CD4-positive, CD25-positive, alpha-beta regulatory T cell (primary cell): ENCODE measurements around the gene CAMTA1. TPM values are rescaled to one million over a fixed set of nuclear protein-coding genes. Genes with fewer than 3 reads are reported as not detected.

ENCODE experiments used
- ATAC-seq, 2 donors: fragments of 150-1000 bp; cut with Tn5 transposase; one replicate each; pipeline ENCODE4 v1.10.0; 2021; ENCODE audit warnings: low read depth in 2 of 2, moderate number of reproducible peaks in 2 of 2, moderate library complexity in 1 of 2
- DNase-seq, 3 donors: peaks; one replicate each; pipeline versions ENCODE4 v3.0.0 to v3.0.0-alpha.2; 2012 to 2022; ENCODE audit warnings: mixed read lengths in 1 of 3
- H3K27ac ChIP-seq: one replicate; pipeline ENCODE4 v1.7.0; 2013; ENCODE audit warnings: mild to moderate bottlenecking, low read length; ENCODE audit not compliant: insufficient read depth, poor library complexity, severe bottlenecking
- H3K27me3 ChIP-seq: one replicate; pipeline ENCODE4 v1.7.0; 2013; ENCODE audit warnings: low read length; ENCODE audit not compliant: control insufficient read depth, insufficient read depth
- H3K36me3 ChIP-seq: one replicate; pipeline ENCODE4 v1.7.0; 2013; ENCODE audit warnings: mild to moderate bottlenecking, low read length, moderate library complexity; ENCODE audit not compliant: control insufficient read depth, insufficient read depth
- H3K4me1 ChIP-seq: 2 replicates; pipeline ENCODE4 v1.7.0; 2013; ENCODE audit warnings: mild to moderate bottlenecking, low read length; ENCODE audit not compliant: insufficient read depth, control insufficient read depth, poor library complexity, severe bottlenecking
- H3K4me3 ChIP-seq: one replicate; pipeline ENCODE4 v1.7.0; 2013; ENCODE audit warnings: low read depth, mild to moderate bottlenecking, low read length, moderate library complexity
- H3K9me3 ChIP-seq, 2 experiments: 1 replicate in 1 of 2; 2 replicates in 1 of 2; pipeline ENCODE4 v1.7.0; 2013; ENCODE audit warnings: low read length in 2 of 2, mild to moderate bottlenecking in 1 of 2, moderate library complexity in 1 of 2; ENCODE audit not compliant: control insufficient read depth in 2 of 2
- H3K27ac Mint-ChIP-seq, 3 donors: one replicate each; pipeline ENCODE4 v1.8.0; 2020 to 2022; ENCODE audit warnings: mild to moderate bottlenecking in 3 of 3, mixed read lengths in 3 of 3, moderate library complexity in 2 of 3
- H3K27me3 Mint-ChIP-seq: one replicate; pipeline ENCODE4 v1.8.0; 2022; ENCODE audit warnings: mild to moderate bottlenecking, mixed read lengths
- H3K36me3 Mint-ChIP-seq: one replicate; pipeline ENCODE4 v1.8.0; 2020; ENCODE audit warnings: mixed read lengths
- H3K4me1 Mint-ChIP-seq, 4 donors: one replicate each; pipeline ENCODE4 v1.8.0; 2020 to 2022; ENCODE audit warnings: mixed read lengths in 4 of 4, mild to moderate bottlenecking in 1 of 4
- H3K4me3 Mint-ChIP-seq, 4 donors: one replicate each; pipeline ENCODE4 v1.8.0; 2020 to 2022; ENCODE audit warnings: mild to moderate bottlenecking in 4 of 4, mixed read lengths in 4 of 4, moderate library complexity in 3 of 4
- H3K9me3 Mint-ChIP-seq, 7 donors: one replicate each; pipeline ENCODE4 v1.8.0; 2020 to 2022; ENCODE audit warnings: mixed read lengths in 7 of 7, mild to moderate bottlenecking in 3 of 7, moderate library complexity in 2 of 7
- polyA plus RNA-seq, 4 donors: library from polyadenylated mRNA; unstranded; fragments of 300-500 nt; fragmentation: Illumina TruSeq; gene quantifications; one replicate each; pipeline ENCODE4 v1.2.3, GENCODE V29; 2021
- total RNA-seq: library from RNA; stranded (reverse); gene quantifications from one replicate; pipeline ENCODE4 v1.2.3, GENCODE V29; 2022

CAMTA1 gene
- total and polyA plus RNA-seq, 5 donors from 2014 or later = 48.8 to 112 (median 80.0) TPM

- H3K36me3 ChIP-seq = no peaks in the 10 kb centered on the region
- H3K27ac Mint-ChIP-seq = no peak overlapping the region
- no peaks in the 10 kb centered on the region for H3K27me3 ChIP-seq
Observed at GRCh38 chr1:7630378-7630777, 845.1 kb downstream of the CAMTA1 start.

GRCh38 chr1:7632176-7632575, 846.9 kb downstream of the CAMTA1 start:
- no peak for ATAC-seq
- peaks cover 22% of the 10 kb centered on the region for H3K27me3 Mint-ChIP-seq
- H3K27me3 ChIP-seq = no peaks in the 10 kb centered on the region
- no peaks in the 10 kb centered on the region for H3K36me3 Mint-ChIP-seq
- no peaks in the 10 kb centered on the region for H3K9me3 ChIP-seq
- no peaks in the 10 kb centered on the region for H3K9me3 Mint-ChIP-seq
- no peak for DNase-seq
- H3K36me3 ChIP-seq = no peaks in the 10 kb centered on the region
- H3K27ac Mint-ChIP-seq = no peak overlapping the region
- H3K4me3 Mint-ChIP-seq = no peak overlapping the region
- H3K4me3 ChIP-seq = no peak overlapping the region
- no peaks in the 10 kb centered on the region for H3K4me1 Mint-ChIP-seq
- H3K4me1 ChIP-seq = no peaks in the 10 kb centered on the region
- no peak overlapping the region for H3K27ac ChIP-seq

More at GRCh38 chr1:7630378-7630777, 845.1 kb downstream of the CAMTA1 start:
- no peaks in the 10 kb centered on the region for H3K4me1 ChIP-seq
- H3K9me3 ChIP-seq = no peaks in the 10 kb centered on the region
- ATAC-seq (no peak), DNase-seq (no peak)
- no peaks in the 10 kb centered on the region for H3K4me1 Mint-ChIP-seq
- no peak overlapping the region for H3K4me3 ChIP-seq
- no peaks in the 10 kb centered on the region for H3K9me3 Mint-ChIP-seq
- peaks cover 28% of the 10 kb centered on the region for H3K27me3 Mint-ChIP-seq
- H3K27ac ChIP-seq = no peak overlapping the region
- H3K4me3 Mint-ChIP-seq = no peak overlapping the region
- H3K36me3 Mint-ChIP-seq = no peaks in the 10 kb centered on the region

- H3K27me3 ChIP-seq = no peaks in the 10 kb centered on the region
Observed at GRCh38 chr1:7632681-7633080, 847.4 kb downstream of the CAMTA1 start.

GRCh38 chr1:7633506-7634245, 848.4 kb downstream of the CAMTA1 start:
- H3K4me3 Mint-ChIP-seq = no peak overlapping the region
- H3K9me3 ChIP-seq = no peaks in the 10 kb centered on the region
- no peak overlapping the region for H3K4me3 ChIP-seq
- peaks cover 20% of the 10 kb centered on the region for H3K27me3 Mint-ChIP-seq
- H3K9me3 Mint-ChIP-seq = no peaks in the 10 kb centered on the region
- H3K4me1 ChIP-seq = no peaks in the 10 kb centered on the region
- H3K36me3 Mint-ChIP-seq = no peaks in the 10 kb centered on the region
- H3K4me1 Mint-ChIP-seq = no peaks in the 10 kb centered on the region
- no peak overlapping the region for H3K27ac Mint-ChIP-seq
- ATAC-seq (no peak), DNase-seq (no peak)
- H3K27ac ChIP-seq = no peak overlapping the region
- H3K27me3 ChIP-seq = no peaks in the 10 kb centered on the region
- H3K36me3 ChIP-seq = no peaks in the 10 kb centered on the region

More at GRCh38 chr1:7632681-7633080, 847.4 kb downstream of the CAMTA1 start:
- H3K4me1 ChIP-seq = no peaks in the 10 kb centered on the region
- H3K36me3 ChIP-seq = no peaks in the 10 kb centered on the region
- no peak for ATAC-seq
- no peak overlapping the region for H3K27ac ChIP-seq
- H3K9me3 ChIP-seq = no peaks in the 10 kb centered on the region
- H3K4me1 Mint-ChIP-seq = no peaks in the 10 kb centered on the region
- no peaks in the 10 kb centered on the region for H3K36me3 Mint-ChIP-seq
- peaks cover 20% of the 10 kb centered on the region for H3K27me3 Mint-ChIP-seq
- no peak for DNase-seq
- H3K4me3 Mint-ChIP-seq = no peak overlapping the region
- H3K9me3 Mint-ChIP-seq = no peaks in the 10 kb centered on the region
- no peak overlapping the region for H3K4me3 ChIP-seq
- no peak overlapping the region for H3K27ac Mint-ChIP-seq

- Histone ChIP-seq H3K9me3 (no peaks in the 10 kb centered on the region), H3K36me3 (no peaks in the 10 kb centered on the region)
Observed at GRCh38 chr1:7634546-7635240, 849.4 kb downstream of the CAMTA1 start.

GRCh38 chr1:7636795-7637526, 851.7 kb downstream of the CAMTA1 start:
- Histone ChIP-seq H3K27ac (no peak overlapping the region), H3K9me3 (no peaks in the 10 kb centered on the region), H3K36me3 (no peaks in the 10 kb centered on the region), H3K4me3 (no peak overlapping the region), H3K4me1 (no peaks in the 10 kb centered on the region), H3K27me3 (no peaks in the 10 kb centered on the region)
- Mint-ChIP-seq H3K27ac (no peak overlapping the region), H3K4me3 (no peak overlapping the region), H3K4me1 (no peaks in the 10 kb centered on the region), H3K9me3 (no peaks in the 10 kb centered on the region), H3K36me3 (no peaks in the 10 kb centered on the region), H3K27me3 (peaks cover 14% of the 10 kb centered on the region)
- ATAC-seq = no peak
- DNase-seq = no peak

More at GRCh38 chr1:7634546-7635240, 849.4 kb downstream of the CAMTA1 start:
- Histone ChIP-seq H3K4me3 (no peak overlapping the region), H3K27ac (no peak overlapping the region), H3K4me1 (no peaks in the 10 kb centered on the region), H3K27me3 (no peaks in the 10 kb centered on the region)
- Mint-ChIP-seq H3K36me3 (no peaks in the 10 kb centered on the region), H3K9me3 (no peaks in the 10 kb centered on the region), H3K4me1 (no peaks in the 10 kb centered on the region), H3K4me3 (no peak overlapping the region), H3K27me3 (peaks cover 14% of the 10 kb centered on the region), H3K27ac (no peak overlapping the region)
- ATAC-seq (no peak), DNase-seq (no peak)

- no peak overlapping the region for H3K4me3 ChIP-seq
- no peaks in the 10 kb centered on the region for H3K9me3 ChIP-seq
- H3K4me1 Mint-ChIP-seq = no peaks in the 10 kb centered on the region
- no peaks in the 10 kb centered on the region for H3K4me1 ChIP-seq
- no peaks in the 10 kb centered on the region for H3K9me3 Mint-ChIP-seq
- no peaks in the 10 kb centered on the region for H3K36me3 Mint-ChIP-seq
- H3K36me3 ChIP-seq = no peaks in the 10 kb centered on the region
- H3K27me3 ChIP-seq = no peaks in the 10 kb centered on the region
- no peak overlapping the region for H3K27ac ChIP-seq
- H3K27me3 Mint-ChIP-seq = peaks cover 6% of the 10 kb centered on the region
- no peak for ATAC-seq
- H3K27ac Mint-ChIP-seq = no peak overlapping the region
- DNase-seq = no peak
- no peak overlapping the region for H3K4me3 Mint-ChIP-seq
Observed at GRCh38 chr1:7638078-7638477, 852.8 kb downstream of the CAMTA1 start.
